NCI-H524 (cell line): Measurements from ENCODE around the gene NDST4.
A peak's percentile ranks its signal among the peaks of the same experiment; 100 is the strongest.

Source experiments
- DNase-seq, 2 experiments: peaks; one replicate each; lab custom pipeline; 2025; lab: John Stamatoyannopoulos, UW

Gene NDST4

GRCh38 chr4:115113506-115114106, at the start of gene NDST4:
NDST4 (minus strand) TSS chr4:115113620; CDS start chr4:115077036, 36,584 bp downstream.
- DNase-seq = peak; percentile 81 to 90

- no peak for DNase-seq
These were observed 45.7 kb upstream of the NDST4 start for GRCh38 chr4:115159141-115159540.

GRCh38 chr4:115158296-115158695, 44.9 kb upstream of the NDST4 start:
- no peak for DNase-seq

- DNase-seq = peak; percentile 10 to 59
These were observed 41.4 kb upstream of the NDST4 start for GRCh38 chr4:115154826-115155225.

- no peak for DNase-seq
These were observed 39.5 kb upstream of the NDST4 start for GRCh38 chr4:115152965-115153364.

GRCh38 chr4:115152081-115152480, 38.7 kb upstream of the NDST4 start:
- DNase-seq = no peak

GRCh38 chr4:115149106-115149505, 35.7 kb upstream of the NDST4 start:
- DNase-seq = no peak

- peak in 1 of 2 experiments; percentile 20 for DNase-seq
These were observed 32.2 kb upstream of the NDST4 start for GRCh38 chr4:115145393-115146160.

- no peak for DNase-seq
These were observed 14.6 kb upstream of the NDST4 start for GRCh38 chr4:115128037-115128436.

GRCh38 chr4:115126491-115126890, 13.1 kb upstream of the NDST4 start:
- peak in 1 of 2 experiments; percentile 0 for DNase-seq

GRCh38 chr4:115121351-115122043, 8.1 kb upstream of the NDST4 start:
- DNase-seq = no peak

GRCh38 chr4:115119804-115120352, 6.5 kb upstream of the NDST4 start:
- peak in 1 of 2 experiments; percentile 1 for DNase-seq

GRCh38 chr4:115117651-115118050, 4.2 kb upstream of the NDST4 start:
- DNase-seq = no peak

- peak; percentile 54 to 75 for DNase-seq
These were observed 2.9 kb downstream of the NDST4 start for GRCh38 chr4:115110191-115111181.

GRCh38 chr4:115108850-115109249, 4.6 kb downstream of the NDST4 start:
- no peak for DNase-seq

GRCh38 chr4:115107411-115107810, 6.0 kb downstream of the NDST4 start:
- no peak for DNase-seq

- DNase-seq = no peak
These were observed 11.7 kb downstream of the NDST4 start for GRCh38 chr4:115101675-115102074.

- peak; percentile 6 to 40 for DNase-seq
These were observed 22.8 kb downstream of the NDST4 start for GRCh38 chr4:115090483-115091075.

GRCh38 chr4:115082633-115083032, 30.8 kb downstream of the NDST4 start:
- no peak for DNase-seq

GRCh38 chr4:115076691-115077090, 36.7 kb downstream of the NDST4 start:
- no peak for DNase-seq

GRCh38 chr4:115058533-115058932, 54.9 kb downstream of the NDST4 start:
- no peak for DNase-seq
